ENCODE results near the gene TTI1. TPM values are rescaled to one million over a fixed set of nuclear protein-coding genes. Genes with fewer than 3 reads are reported as not detected.

TTI1 gene
- total and polyA plus RNA-seq, 9 donors: 13.5 to 20.4 (median 15.1) TPM

GRCh38 chr20:38036366-38036765 lies 3.1 kb upstream of the TTI1 start:
- H3K27ac ChIP-seq (ENCODE audit: low read length): no peak overlapping the region
- H3K4me1 ChIP-seq (ENCODE audit: control insufficient read depth, insufficient read depth, low read length): peaks cover 21% of the 10 kb centered on the region
- H3K4me3 ChIP-seq (ENCODE audit: low read length): no peak overlapping the region
- no peaks in the 10 kb centered on the region for H3K9me3 ChIP-seq (replicated peaks; ENCODE audit: control insufficient read depth, low read depth, low read length)
- no peak for DNase-seq
- WGBS (ENCODE audit: insufficient coverage): no CpG with 5 or more reads among the region's 5 CpGs
- peaks cover 21% of the 10 kb centered on the region for H3K36me3 ChIP-seq (ENCODE audit: control insufficient read depth, insufficient read depth, low read length)
- no peaks in the 10 kb centered on the region for H3K27me3 ChIP-seq (ENCODE audit: control insufficient read depth, insufficient read depth, low read length)

- WGBS (ENCODE audit: insufficient coverage): 83% methylated on average over 5 of the region's 6 CpGs
- no peak overlapping the region for H3K27ac ChIP-seq (ENCODE audit: low read length)
Measured at GRCh38 chr20:38034961-38035360, 1.7 kb upstream of the TTI1 start.

GRCh38 chr20:38034108-38034649 lies 923 bp upstream of the TTI1 start:
- no peak for DNase-seq
- peaks cover 21% of the 10 kb centered on the region for H3K36me3 ChIP-seq (ENCODE audit: control insufficient read depth, insufficient read depth, low read length)
- WGBS (ENCODE audit: insufficient coverage): 6% methylated on average over 9 of the region's 14 CpGs

More at GRCh38 chr20:38034961-38035360, 1.7 kb upstream of the TTI1 start:
- H3K9me3 ChIP-seq (replicated peaks; ENCODE audit: control insufficient read depth, low read depth, low read length): no peaks in the 10 kb centered on the region
- peak overlapping the region; percentile 99 for H3K4me3 ChIP-seq (ENCODE audit: low read length)
- DNase-seq: no peak
- H3K4me1 ChIP-seq (ENCODE audit: control insufficient read depth, insufficient read depth, low read length): peaks cover 21% of the 10 kb centered on the region
- H3K36me3 ChIP-seq (ENCODE audit: control insufficient read depth, insufficient read depth, low read length): peaks cover 21% of the 10 kb centered on the region
- no peaks in the 10 kb centered on the region for H3K27me3 ChIP-seq (ENCODE audit: control insufficient read depth, insufficient read depth, low read length)

GRCh38 chr20:38032585-38033329 lies 499 bp downstream of the TTI1 start:
- no peaks in the 10 kb centered on the region for H3K9me3 ChIP-seq (replicated peaks; ENCODE audit: control insufficient read depth, low read depth, low read length)
- H3K27me3 ChIP-seq (ENCODE audit: control insufficient read depth, insufficient read depth, low read length): no peaks in the 10 kb centered on the region
- WGBS (ENCODE audit: insufficient coverage): 23% methylated on average over 28 of the region's 28 CpGs
- peak overlapping the region; percentile 99 for H3K4me3 ChIP-seq (ENCODE audit: low read length)
- no peak for DNase-seq
- peak overlapping the region; percentile 90 for H3K27ac ChIP-seq (ENCODE audit: low read length)
- H3K36me3 ChIP-seq (ENCODE audit: control insufficient read depth, insufficient read depth, low read length): peaks cover 21% of the 10 kb centered on the region
- peaks cover 21% of the 10 kb centered on the region for H3K4me1 ChIP-seq (ENCODE audit: control insufficient read depth, insufficient read depth, low read length)

More at GRCh38 chr20:38034108-38034649, 923 bp upstream of the TTI1 start:
- Histone ChIP-seq H3K27me3 (ENCODE audit: control insufficient read depth, insufficient read depth, low read length) (no peaks in the 10 kb centered on the region), H3K9me3 (replicated peaks; ENCODE audit: control insufficient read depth, low read depth, low read length) (no peaks in the 10 kb centered on the region), H3K27ac (ENCODE audit: low read length) (peak overlapping the region; percentile 90), H3K4me1 (ENCODE audit: control insufficient read depth, insufficient read depth, low read length) (peaks cover 21% of the 10 kb centered on the region), H3K4me3 (ENCODE audit: low read length) (peak overlapping the region; percentile 99)

- Histone ChIP-seq H3K36me3 (ENCODE audit: control insufficient read depth, insufficient read depth, low read length) (peaks cover 19% of the 10 kb centered on the region), H3K4me3 (ENCODE audit: low read length) (no peak overlapping the region), H3K4me1 (ENCODE audit: control insufficient read depth, insufficient read depth, low read length) (peaks cover 21% of the 10 kb centered on the region), H3K9me3 (replicated peaks; ENCODE audit: control insufficient read depth, low read depth, low read length) (no peaks in the 10 kb centered on the region), H3K27ac (ENCODE audit: low read length) (no peak overlapping the region), H3K27me3 (ENCODE audit: control insufficient read depth, insufficient read depth, low read length) (no peaks in the 10 kb centered on the region)
- WGBS (ENCODE audit: insufficient coverage): 100% methylated on average over 1 of the region's 3 CpGs
- DNase-seq: no peak
Measured at GRCh38 chr20:38031957-38032356, 1.3 kb downstream of the TTI1 start.

- peaks cover 2% of the 10 kb centered on the region for H3K36me3 ChIP-seq (ENCODE audit: control insufficient read depth, insufficient read depth, low read length)
- 100% methylated on average over 1 of the region's 3 CpGs for WGBS (ENCODE audit: insufficient coverage)
- DNase-seq: no peak
- no peak overlapping the region for H3K27ac ChIP-seq (ENCODE audit: low read length)
- H3K4me3 ChIP-seq (ENCODE audit: low read length): no peak overlapping the region
- H3K9me3 ChIP-seq (replicated peaks; ENCODE audit: control insufficient read depth, low read depth, low read length): no peaks in the 10 kb centered on the region
- no peaks in the 10 kb centered on the region for H3K27me3 ChIP-seq (ENCODE audit: control insufficient read depth, insufficient read depth, low read length)
- peaks cover 15% of the 10 kb centered on the region for H3K4me1 ChIP-seq (ENCODE audit: control insufficient read depth, insufficient read depth, low read length)
Measured at GRCh38 chr20:38029453-38029852, 3.8 kb downstream of the TTI1 start.

GRCh38 chr20:38024496-38024895 lies 8.8 kb downstream of the TTI1 start:
- no peak for DNase-seq
- peak overlapping the region; percentile 70 for H3K27ac ChIP-seq (ENCODE audit: low read length)
- no peak overlapping the region for H3K4me3 ChIP-seq (ENCODE audit: low read length)
- H3K9me3 ChIP-seq (replicated peaks; ENCODE audit: control insufficient read depth, low read depth, low read length): no peaks in the 10 kb centered on the region
- peaks cover 13% of the 10 kb centered on the region for H3K4me1 ChIP-seq (ENCODE audit: control insufficient read depth, insufficient read depth, low read length)
- no CpG with 5 or more reads among the region's 5 CpGs for WGBS (ENCODE audit: insufficient coverage)
- H3K36me3 ChIP-seq (ENCODE audit: control insufficient read depth, insufficient read depth, low read length): peaks cover 2% of the 10 kb centered on the region
- H3K27me3 ChIP-seq (ENCODE audit: control insufficient read depth, insufficient read depth, low read length): no peaks in the 10 kb centered on the region

GRCh38 chr20:38023181-38024001 lies 9.9 kb downstream of the TTI1 start:
- Histone ChIP-seq H3K36me3 (ENCODE audit: control insufficient read depth, insufficient read depth, low read length) (peaks cover 6% of the 10 kb centered on the region), H3K9me3 (replicated peaks; ENCODE audit: control insufficient read depth, low read depth, low read length) (peaks cover 4% of the 10 kb centered on the region), H3K4me3 (ENCODE audit: low read length) (no peak overlapping the region), H3K27ac (ENCODE audit: low read length) (peak overlapping the region; percentile 70), H3K4me1 (ENCODE audit: control insufficient read depth, insufficient read depth, low read length) (peaks cover 13% of the 10 kb centered on the region), H3K27me3 (ENCODE audit: control insufficient read depth, insufficient read depth, low read length) (no peaks in the 10 kb centered on the region)
- peak; percentile 61 for DNase-seq
- WGBS (ENCODE audit: insufficient coverage): 100% methylated on average over 1 of the region's 5 CpGs

- Histone ChIP-seq H3K9me3 (replicated peaks; ENCODE audit: control insufficient read depth, low read depth, low read length) (peaks cover 13% of the 10 kb centered on the region), H3K27me3 (ENCODE audit: control insufficient read depth, insufficient read depth, low read length) (no peaks in the 10 kb centered on the region), H3K4me3 (ENCODE audit: low read length) (no peak overlapping the region), H3K4me1 (ENCODE audit: control insufficient read depth, insufficient read depth, low read length) (peaks cover 13% of the 10 kb centered on the region), H3K27ac (ENCODE audit: low read length) (no peak overlapping the region), H3K36me3 (ENCODE audit: control insufficient read depth, insufficient read depth, low read length) (peaks cover 15% of the 10 kb centered on the region)
- no peak for DNase-seq
- WGBS (ENCODE audit: insufficient coverage): no CpG with 5 or more reads among the region's 2 CpGs
Measured at GRCh38 chr20:38021087-38021772, 12.0 kb downstream of the TTI1 start.
